H9 (cell line): ENCODE data around the gene MISP. TPM values are rescaled to one million over a fixed set of nuclear protein-coding genes. Genes with fewer than 3 reads are reported as not detected.

Source experiments
- DNase-seq: peaks from one replicate; pipeline ENCODE4 v3.0.0-alpha.2; 2017
- H2AFZ ChIP-seq: one replicate; pipeline ENCODE4 v1.6.1; 2013; ENCODE audit warnings: mild to moderate bottlenecking, low read length, control low read depth, moderate library complexity
- H2AK5ac ChIP-seq: 2 replicates; pipeline ENCODE4 v1.6.1; 2013; ENCODE audit warnings: low read length, control low read depth, mixed read lengths; ENCODE audit not compliant: insufficient read length
- H2BK120ac ChIP-seq: one replicate; pipeline ENCODE4 v1.6.1; 2013; ENCODE audit warnings: low read depth, mild to moderate bottlenecking, low read length, control low read depth, inconsistent platforms; ENCODE audit not compliant: poor library complexity, severe bottlenecking
- H2BK12ac ChIP-seq: 2 replicates; pipeline ENCODE4 v1.6.1; 2013; ENCODE audit warnings: low read length, control low read depth, mixed read lengths, low read depth; ENCODE audit not compliant: insufficient read length
- H2BK15ac ChIP-seq: 2 replicates; pipeline ENCODE4 v1.6.1; 2013; ENCODE audit warnings: low read depth, low read length, control low read depth
- H2BK20ac ChIP-seq: one replicate; pipeline ENCODE4 v1.6.1; 2013; ENCODE audit warnings: low read depth, mild to moderate bottlenecking, low read length, control low read depth, inconsistent platforms; ENCODE audit not compliant: poor library complexity, severe bottlenecking
- H2BK5ac ChIP-seq: 2 replicates; pipeline ENCODE4 v1.6.1; 2013; ENCODE audit warnings: low read length, control low read depth, mixed read lengths; ENCODE audit not compliant: insufficient read length
- H3K14ac ChIP-seq: 2 replicates; pipeline ENCODE4 v1.6.1; 2013; ENCODE audit warnings: low read length, control low read depth; ENCODE audit not compliant: insufficient read depth
- H3K18ac ChIP-seq: 2 replicates; pipeline ENCODE4 v1.6.1; 2013; ENCODE audit warnings: low read depth, mild to moderate bottlenecking, mixed read lengths, low read length, control low read depth; ENCODE audit not compliant: insufficient read length
- H3K23ac ChIP-seq: 2 replicates; pipeline ENCODE4 v1.6.1; 2013; ENCODE audit warnings: low read length, control low read depth, mixed read lengths, low read depth; ENCODE audit not compliant: insufficient read length
- H3K23me2 ChIP-seq: 2 replicates; pipeline ENCODE4 v1.6.1; 2013; ENCODE audit warnings: low read depth, mild to moderate bottlenecking, mixed read lengths, low read length, control low read depth; ENCODE audit not compliant: insufficient read length, poor library complexity, severe bottlenecking
- H3K27ac ChIP-seq: 2 replicates; pipeline ENCODE4 v1.5.1; 2013; ENCODE audit warnings: low read length, control low read depth, mixed read lengths, low read depth; ENCODE audit not compliant: insufficient read length
- H3K27me3 ChIP-seq: 2 replicates; pipeline ENCODE4 v1.6.1; 2013; ENCODE audit warnings: low read length, control low read depth, inconsistent platforms; ENCODE audit not compliant: insufficient read depth
- H3K4ac ChIP-seq: 2 replicates; pipeline ENCODE4 v1.6.1; 2013; ENCODE audit warnings: low read depth, mild to moderate bottlenecking, control low read depth, inconsistent platforms, low read length, moderate library complexity
- H3K4me1 ChIP-seq: 2 replicates; pipeline ENCODE4 v1.6.1; 2013; ENCODE audit warnings: low read length, control low read depth, inconsistent platforms; ENCODE audit not compliant: insufficient read depth
- H3K4me2 ChIP-seq: 2 replicates; pipeline ENCODE4 v1.6.1; 2013; ENCODE audit warnings: low read length, control low read depth, mixed read lengths; ENCODE audit not compliant: insufficient read length, insufficient read depth
- H3K56ac ChIP-seq: 2 replicates; pipeline ENCODE4 v1.6.1; 2013; ENCODE audit warnings: low read depth, mild to moderate bottlenecking, mixed read lengths, low read length, control low read depth; ENCODE audit not compliant: insufficient read length
- H3K79me1 ChIP-seq: 2 replicates; pipeline ENCODE4 v1.6.1; 2013; ENCODE audit warnings: low read depth, mild to moderate bottlenecking, moderate library complexity, low read length, control low read depth, inconsistent platforms; ENCODE audit not compliant: insufficient read depth, poor library complexity, severe bottlenecking
- H3K79me2 ChIP-seq: 2 replicates; pipeline ENCODE4 v1.6.1; 2013; ENCODE audit warnings: low read length, control low read depth, inconsistent platforms; ENCODE audit not compliant: insufficient read depth
- H3K9ac ChIP-seq: 2 replicates; pipeline ENCODE4 v1.6.1; 2013; ENCODE audit warnings: low read length, control low read depth, mixed read lengths; ENCODE audit not compliant: insufficient read length; ENCODE audit errors: extremely low read depth
- H3K9me3 ChIP-seq: one replicate; pipeline ENCODE4 v1.6.1; 2013; ENCODE audit warnings: low read depth, low read length, inconsistent platforms; ENCODE audit not compliant: control insufficient read depth
- H3T11ph ChIP-seq: one replicate; pipeline ENCODE4 v1.6.1; 2013; ENCODE audit warnings: mild to moderate bottlenecking, low read length, control low read depth, inconsistent platforms
- H4K20me1 ChIP-seq: one replicate; pipeline ENCODE4 v1.6.1; 2013; ENCODE audit not compliant: control insufficient read depth, insufficient read length, insufficient read depth
- H4K5ac ChIP-seq: 2 replicates; pipeline ENCODE4 v1.6.1; 2013; ENCODE audit warnings: low read depth, mild to moderate bottlenecking, mixed read lengths, low read length, control low read depth; ENCODE audit not compliant: insufficient read length
- H4K8ac ChIP-seq: replicated peaks from 2 replicates; pipeline ENCODE4 v1.6.1; 2013; ENCODE audit warnings: low read length, control low read depth, mixed read lengths, low read depth; ENCODE audit not compliant: insufficient read length
- H4K91ac ChIP-seq: 2 replicates; pipeline ENCODE4 v1.6.1; 2013; ENCODE audit warnings: low read depth, mild to moderate bottlenecking, moderate library complexity, mixed read lengths, low read length, control low read depth; ENCODE audit not compliant: insufficient read length
- H3K27ac Mint-ChIP-seq, 3 experiments: 2 replicates in 2 of 3; 3 replicates in 1 of 3; pipeline ENCODE4 v1.8.0; 2020 to 2021; ENCODE audit warnings: mixed read lengths in 3 of 3, mild to moderate bottlenecking in 1 of 3, moderate library complexity in 1 of 3
- H3K27me3 Mint-ChIP-seq: 2 replicates; pipeline ENCODE4 v1.8.0; 2021; ENCODE audit warnings: low read depth, mild to moderate bottlenecking, moderate library complexity, mixed read lengths
- H3K36me3 Mint-ChIP-seq, 3 experiments: 2 replicates in 2 of 3; 3 replicates in 1 of 3; pipeline ENCODE4 v1.8.0; 2020 to 2021; ENCODE audit warnings: low read depth in 3 of 3, mixed read lengths in 3 of 3; ENCODE audit not compliant: insufficient read depth in 1 of 3
- H3K4me1 Mint-ChIP-seq, 2 experiments: 2 replicates each; pipeline ENCODE4 v1.8.0; 2020; ENCODE audit warnings: mixed read lengths in 2 of 2
- H3K4me3 Mint-ChIP-seq, 2 experiments: 2 replicates in 1 of 2; 3 replicates in 1 of 2; pipeline ENCODE4 v1.8.0; 2020 to 2021; ENCODE audit warnings: mild to moderate bottlenecking in 2 of 2, mixed read lengths in 2 of 2, moderate library complexity in 1 of 2
- H3K9me3 Mint-ChIP-seq, 2 experiments: 2 replicates in 1 of 2; 3 replicates in 1 of 2; pipeline ENCODE4 v1.8.0; 2020; ENCODE audit warnings: mild to moderate bottlenecking in 2 of 2, mixed read lengths in 2 of 2, moderate library complexity in 1 of 2
- CTCF ChIP-seq: fragments of 200-600 bp; sonication (generic); conservative IDR thresholded peaks from 3 replicates; pipeline ENCODE4 v1.8.0; 2021; ENCODE audit warnings: antibody characterized with exemption, mild to moderate bottlenecking
- WGBS: extraction: QIAGEN DNeasy Blood & Tissue Kit; methylation state at CpG from one replicate; pipeline ENCODE4 v1.1.7; 2013; ENCODE audit warnings: missing lambda C conversion rate, low lambda C conversion rate, mixed read lengths; ENCODE audit not compliant: insufficient read length; ENCODE audit errors: extremely low coverage; 5-methylcytosine and 5-hydroxymethylcytosine counted together
- total RNA-seq: library from RNA; stranded (reverse); gene quantifications from 2 replicates; pipeline ENCODE4 v1.2.1, GENCODE V29; 2021

MISP gene
- total RNA-seq, 1 experiment from 2014 or later: 0.44 TPM

GRCh38 chr19:805166-805551 lies 54.2 kb downstream of the MISP start:
- peaks cover 15 to 25% of the 10 kb centered on the region in 2 experiments for H3K4me1 Mint-ChIP-seq
- Histone ChIP-seq H2AFZ (no peak overlapping the region), H3K27me3 (no peaks in the 10 kb centered on the region), H3K23ac (no peak overlapping the region), H2AK5ac (no peak overlapping the region), H2BK15ac (no peak overlapping the region), H2BK5ac (no peak overlapping the region), H2BK12ac (no peak overlapping the region), H3K79me1 (peaks cover 13% of the 10 kb centered on the region), H4K91ac (no peak overlapping the region), H3K18ac (no peak overlapping the region), H3K4ac (no peak overlapping the region), H3K14ac (no peak overlapping the region; the same call in 1 of the 2 replicates), H3K4me1 (no peaks in the 10 kb centered on the region; the same call in 1 of the 2 replicates), H3K23me2 (no peaks in the 10 kb centered on the region), H3K4me2 (no peak overlapping the region), H3K9ac (no peak overlapping the region), H4K5ac (no peak overlapping the region), H3K9me3 (no peaks in the 10 kb centered on the region), H4K8ac (no peak overlapping the region), H4K20me1 (no peaks in the 10 kb centered on the region), H3K27ac (no peak overlapping the region), H2BK20ac (no peak overlapping the region), H2BK120ac (no peak overlapping the region), H3K79me2 (peaks cover 43% of the 10 kb centered on the region; the same call in 1 of the 2 replicates), H3T11ph (no peak overlapping the region), H3K56ac (no peak overlapping the region)
- H3K27ac Mint-ChIP-seq: peak overlapping the region in 1 of 3 experiments; percentile 92; a peak in 2 of 7 replicates
- H3K36me3 Mint-ChIP-seq: peaks cover 57 to 80% (median 76%) of the 10 kb centered on the region in 3 experiments
- H3K4me3 Mint-ChIP-seq: no peak overlapping the region; a peak in 1 of 5 replicates
- DNase-seq: no peak
- no peak for TF ChIP-seq CTCF
- WGBS: no CpG with 5 or more reads among the region's 33 CpGs
- no peaks in the 10 kb centered on the region; a peak in 1 of 5 replicates for H3K9me3 Mint-ChIP-seq
- H3K27me3 Mint-ChIP-seq: no peaks in the 10 kb centered on the region
